ENCODE measurements around the gene MDN1.

DNA sequence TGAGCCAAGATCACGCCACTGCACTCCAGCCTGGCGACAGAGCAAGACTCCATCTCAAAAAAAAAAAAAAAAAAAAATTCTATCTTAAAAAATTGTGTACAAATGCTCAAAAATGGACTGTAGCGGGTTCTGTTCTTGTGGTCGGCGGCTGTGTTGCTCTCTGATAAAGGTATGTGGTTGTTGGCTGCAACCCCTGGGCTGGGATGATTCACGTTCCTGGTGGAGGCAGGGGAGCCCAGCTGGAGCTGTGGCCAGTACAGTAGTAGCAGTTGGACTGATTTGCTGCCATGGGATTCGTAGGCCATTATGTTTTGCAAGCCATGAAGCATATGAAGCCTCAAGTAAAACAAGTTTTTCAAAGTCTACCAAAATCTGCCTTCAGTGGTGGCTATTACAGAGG lies 22.3 kb downstream of the MDN1 start:
- no peak for TF ChIP-seq POLR2A (IDR thresholded peaks at IDR 0.05; ENCODE audit: low read depth)
- TF ChIP-seq, protein P1, sequence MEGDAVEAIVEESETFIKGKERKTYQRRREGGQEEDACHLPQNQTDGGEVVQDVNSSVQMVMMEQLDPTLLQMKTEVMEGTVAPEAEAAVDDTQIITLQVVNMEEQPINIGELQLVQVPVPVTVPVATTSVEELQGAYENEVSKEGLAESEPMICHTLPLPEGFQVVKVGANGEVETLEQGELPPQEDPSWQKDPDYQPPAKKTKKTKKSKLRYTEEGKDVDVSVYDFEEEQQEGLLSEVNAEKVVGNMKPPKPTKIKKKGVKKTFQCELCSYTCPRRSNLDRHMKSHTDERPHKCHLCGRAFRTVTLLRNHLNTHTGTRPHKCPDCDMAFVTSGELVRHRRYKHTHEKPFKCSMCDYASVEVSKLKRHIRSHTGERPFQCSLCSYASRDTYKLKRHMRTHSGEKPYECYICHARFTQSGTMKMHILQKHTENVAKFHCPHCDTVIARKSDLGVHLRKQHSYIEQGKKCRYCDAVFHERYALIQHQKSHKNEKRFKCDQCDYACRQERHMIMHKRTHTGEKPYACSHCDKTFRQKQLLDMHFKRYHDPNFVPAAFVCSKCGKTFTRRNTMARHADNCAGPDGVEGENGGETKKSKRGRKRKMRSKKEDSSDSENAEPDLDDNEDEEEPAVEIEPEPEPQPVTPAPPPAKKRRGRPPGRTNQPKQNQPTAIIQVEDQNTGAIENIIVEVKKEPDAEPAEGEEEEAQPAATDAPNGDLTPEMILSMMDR (IDR thresholded peaks at IDR 0.05): no peak

All from esophagus muscularis mucosa (tissue), 3 donors.